Measurements from ENCODE around the gene TOMM7.

TOMM7 gene
- 89.3 reads per million, percentile 80 among the genes with 10 or more reads in this experiment for total RNA-seq

DNA sequence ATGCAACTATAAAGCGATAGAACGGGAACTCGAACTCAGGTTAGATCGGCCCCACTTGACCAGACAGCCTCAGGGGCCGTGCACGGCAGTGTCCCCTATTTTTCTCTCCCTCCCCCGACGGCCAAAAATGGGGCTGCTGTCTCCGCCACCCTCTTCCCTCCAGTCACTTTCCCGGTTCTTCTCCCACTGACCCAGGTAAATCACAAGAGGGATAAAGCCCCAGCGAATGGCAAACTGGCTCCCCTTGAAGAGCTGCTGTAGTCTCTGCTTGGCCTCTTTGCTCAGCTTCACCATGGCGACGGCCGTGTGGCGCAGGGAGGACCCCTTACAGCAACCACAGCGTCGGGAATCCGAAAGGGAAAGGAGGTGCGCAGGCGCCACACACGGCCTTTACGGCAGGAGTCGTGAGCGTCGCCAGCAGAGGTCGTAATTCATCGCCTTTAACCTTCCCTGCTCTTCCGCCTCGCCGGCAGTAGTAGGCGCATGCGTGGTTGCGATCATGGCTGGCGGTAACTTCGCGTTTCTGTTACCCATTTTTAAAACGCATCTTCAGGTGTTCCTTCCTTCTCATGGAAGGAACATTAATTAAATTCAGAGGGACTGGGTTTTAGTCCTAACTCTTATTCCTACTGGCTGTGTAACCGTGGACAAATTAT is at the start of gene TOMM7:
TSS of gene TOMM7 (minus strand) at position 364 of the 656 bp plus-strand sequence. CDS start at position 294, 70 bp downstream.
- peak; percentile 81 for DNase-seq

DNA sequence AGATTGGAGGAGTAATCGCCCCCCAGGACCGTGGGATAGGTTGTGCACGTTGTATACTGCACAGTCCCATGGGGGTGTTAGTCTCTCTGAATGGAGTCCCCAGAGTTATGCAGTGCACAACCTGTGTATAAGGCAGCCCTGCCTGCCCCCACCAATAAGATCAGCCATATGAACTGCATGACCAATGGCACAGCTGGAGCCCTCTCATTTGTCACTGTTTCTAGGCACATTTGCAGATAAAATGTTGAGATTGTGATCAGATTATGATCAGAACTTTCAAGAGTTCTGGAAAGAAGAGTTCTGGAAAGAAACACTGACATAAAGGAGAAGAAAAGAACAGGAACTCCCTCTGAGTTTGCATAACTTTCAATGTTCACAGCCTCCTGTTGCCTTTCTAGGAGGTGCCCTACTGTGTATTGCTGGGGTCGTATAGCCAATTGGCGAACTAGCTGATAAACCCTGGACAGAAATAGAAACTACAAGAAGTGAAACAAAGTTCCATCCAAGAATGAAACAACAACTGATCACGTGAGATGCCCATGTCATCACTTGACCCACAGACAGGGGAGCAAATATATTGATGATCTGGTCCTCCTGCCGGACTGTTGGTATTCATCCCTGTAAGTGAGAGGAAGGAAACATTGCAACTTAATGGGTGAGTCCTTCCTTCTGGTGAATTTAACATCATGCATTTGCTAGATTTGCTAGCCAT is 49.6 kb upstream of the TOMM7 start:
- DNase-seq: no peak

GRCh38 chr7:22871661-22872060 is 49.0 kb upstream of the TOMM7 start:
- no peak for DNase-seq

- DNase-seq: no peak
These were observed 45.9 kb upstream of the TOMM7 start for GRCh38 chr7:22868509-22868908.

DNA sequence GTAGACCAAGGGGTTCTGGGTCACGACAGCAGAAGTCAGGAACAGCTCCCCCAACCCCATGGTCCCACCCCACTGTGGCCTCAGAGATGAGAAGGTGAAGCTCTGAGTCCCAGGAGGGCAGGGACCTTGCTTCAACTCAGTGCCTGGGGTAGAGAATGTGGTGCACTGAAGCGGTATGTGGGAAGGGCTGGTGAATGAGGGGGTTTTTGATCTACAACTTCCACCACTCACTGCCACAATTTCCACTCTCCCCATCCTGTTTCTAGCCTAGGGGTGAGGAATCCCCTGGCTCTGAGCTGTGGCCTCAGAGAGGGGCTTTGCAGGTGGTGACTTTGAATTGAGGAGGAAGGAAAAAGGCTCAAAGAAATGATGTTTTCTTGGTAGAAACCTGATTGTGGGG is 44.9 kb upstream of the TOMM7 start:
- DNase-seq: no peak

DNA sequence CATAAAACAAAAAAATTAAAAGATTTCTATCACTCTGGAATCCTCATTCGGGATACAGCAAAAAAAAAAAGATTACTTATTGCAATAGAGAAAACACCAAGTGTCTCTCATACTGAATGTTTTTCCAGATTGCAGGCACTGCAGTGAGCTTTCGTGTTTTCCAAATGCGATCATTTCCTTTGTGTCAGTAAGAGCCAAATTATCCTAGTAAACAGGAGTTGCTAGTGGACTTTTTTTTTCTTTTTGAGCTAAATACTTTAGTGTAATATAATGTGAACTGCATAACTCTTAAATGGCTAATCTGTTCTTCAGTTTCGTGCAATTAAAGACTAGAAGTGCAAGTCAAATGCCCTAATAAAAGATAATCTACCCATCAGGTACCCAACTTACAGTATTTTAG is 44.4 kb upstream of the TOMM7 start:
- DNase-seq: no peak

DNA sequence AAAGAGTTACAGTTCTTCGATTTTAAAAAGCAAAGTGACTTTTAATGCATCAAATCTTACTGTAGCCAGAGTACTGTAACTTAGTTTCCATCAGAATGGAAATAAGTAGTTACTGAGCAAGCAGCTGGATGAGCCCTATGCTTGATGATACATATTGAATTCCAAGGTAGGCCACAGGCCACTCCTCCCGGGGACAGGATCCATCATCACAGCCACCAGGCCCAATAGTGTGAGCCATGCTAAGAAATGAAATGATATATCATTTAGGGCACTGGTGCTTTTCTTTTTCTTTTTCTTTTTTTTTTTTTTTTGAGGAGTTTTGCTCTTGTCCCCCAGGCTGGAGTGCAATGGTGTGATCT is 42.9 kb upstream of the TOMM7 start:
- DNase-seq: no peak

- no peak for DNase-seq
These were observed 42.4 kb upstream of the TOMM7 start for GRCh38 chr7:22864855-22865601.

DNA sequence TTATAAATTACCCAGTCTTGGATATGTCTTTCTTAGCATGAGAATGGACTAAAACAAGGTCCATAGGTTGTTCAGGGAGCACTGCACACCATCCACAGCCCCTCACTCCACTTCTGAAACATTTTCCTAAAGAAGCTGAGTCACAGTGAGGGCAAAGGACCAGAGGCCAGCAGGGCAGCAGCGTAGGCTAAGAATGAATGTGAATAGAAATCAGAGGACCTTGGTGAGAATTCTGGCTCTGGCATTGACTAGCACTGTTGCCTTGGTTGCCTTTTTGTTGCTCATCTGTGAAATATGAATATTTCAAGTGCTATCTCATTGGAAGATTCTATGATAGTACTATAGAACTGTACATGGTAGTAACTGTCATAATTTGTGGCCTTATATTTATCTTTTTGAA is 41.7 kb upstream of the TOMM7 start:
- DNase-seq: no peak

- no peak for DNase-seq
These were observed 40.7 kb upstream of the TOMM7 start for GRCh38 chr7:22863156-22863899.

- DNase-seq: no peak
These were observed 38.9 kb upstream of the TOMM7 start for GRCh38 chr7:22861576-22861975.

GRCh38 chr7:22860784-22861482 is 38.3 kb upstream of the TOMM7 start:
- no peak for DNase-seq

DNA sequence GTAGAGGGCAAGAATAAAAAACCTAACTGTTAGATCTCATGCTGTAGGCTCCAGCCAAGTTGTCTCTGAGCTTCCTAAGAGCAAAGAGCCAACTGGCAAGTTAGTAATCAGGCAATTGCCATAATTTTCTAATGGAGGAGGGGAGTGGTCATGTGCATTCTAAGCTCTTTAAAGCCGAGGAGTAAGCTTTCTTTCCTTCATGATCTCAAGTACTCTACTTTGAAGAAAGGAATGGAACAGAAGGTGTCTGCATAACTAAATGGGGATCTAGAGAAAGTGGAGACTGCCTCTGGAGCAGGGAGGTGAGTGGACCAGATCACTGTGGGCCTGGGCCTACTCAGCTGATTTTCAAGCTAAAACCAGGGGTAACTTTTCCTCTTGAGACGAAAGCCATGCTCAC is 37.7 kb upstream of the TOMM7 start:
- no peak for DNase-seq

DNA sequence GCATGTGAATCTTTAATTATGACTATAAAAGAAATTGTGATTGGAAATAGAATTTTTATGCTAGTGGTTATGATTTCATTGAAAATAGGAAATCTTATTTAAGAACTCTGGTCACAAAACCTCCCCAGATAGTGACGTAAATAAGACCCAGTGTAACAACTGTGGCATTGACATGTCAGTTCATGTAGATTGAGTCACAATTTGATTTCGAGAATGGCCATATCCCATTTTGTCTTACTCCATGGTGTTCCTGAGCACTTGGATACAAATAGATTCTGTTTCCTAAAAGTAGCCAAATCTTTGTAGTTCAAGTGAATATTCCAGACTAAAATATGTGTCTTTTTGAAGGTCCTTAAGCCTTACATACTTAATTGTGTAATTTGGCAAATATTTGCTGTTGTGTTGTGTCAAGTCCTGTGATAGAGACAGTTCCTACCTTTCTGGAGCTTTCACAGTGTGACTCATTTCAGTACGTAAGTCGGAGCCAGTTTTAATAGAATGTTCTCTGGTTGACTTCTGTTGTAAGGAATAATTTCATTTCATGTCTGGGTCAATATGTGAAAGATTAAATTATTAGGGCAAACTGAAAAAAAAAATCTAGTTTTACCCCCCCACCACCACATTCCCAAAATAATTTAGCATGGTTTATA is 37.1 kb upstream of the TOMM7 start:
- no peak for DNase-seq

DNA sequence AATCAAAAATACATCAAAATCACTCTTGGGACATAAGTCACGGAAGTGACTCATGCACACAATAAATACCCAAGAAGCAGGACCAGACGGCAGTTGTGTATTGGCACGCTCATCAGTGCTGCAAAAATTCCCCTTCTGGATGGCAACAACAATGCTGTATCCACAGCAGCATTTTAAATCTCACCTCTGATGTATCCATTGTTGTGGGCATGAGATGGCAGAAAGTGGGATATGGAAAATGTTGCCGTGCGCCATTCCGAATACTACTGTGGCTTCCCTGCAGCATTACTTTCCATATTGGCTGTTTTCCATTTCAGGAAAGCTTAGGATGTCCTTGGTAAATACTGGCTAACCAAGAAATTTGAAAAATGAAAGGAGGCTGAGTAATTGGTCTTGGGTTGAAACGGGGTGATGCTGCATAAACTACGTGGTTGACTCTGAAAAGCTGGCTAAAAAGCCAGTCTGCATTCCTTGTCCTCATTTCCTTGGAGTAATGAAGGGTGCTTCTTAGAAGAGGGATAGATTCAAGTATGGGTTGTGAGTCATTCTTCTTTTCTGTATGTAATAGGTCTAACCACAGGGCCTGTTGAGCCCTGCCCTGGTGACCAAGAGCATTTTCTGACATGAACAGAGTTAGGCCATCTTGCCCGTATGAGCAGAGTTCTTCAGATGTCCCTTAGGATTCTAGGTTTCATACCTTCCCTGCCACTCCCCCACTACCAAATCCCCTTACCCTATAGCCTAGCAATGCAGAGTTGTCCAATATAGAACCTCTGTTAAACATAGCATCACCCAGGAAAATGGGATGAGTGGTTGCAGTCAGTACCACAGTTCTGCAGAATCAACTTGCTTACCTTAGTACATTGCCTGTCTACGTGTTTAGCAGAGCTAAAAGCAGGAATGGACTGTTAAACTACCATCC is 36.3 kb upstream of the TOMM7 start:
- DNase-seq: no peak

DNA sequence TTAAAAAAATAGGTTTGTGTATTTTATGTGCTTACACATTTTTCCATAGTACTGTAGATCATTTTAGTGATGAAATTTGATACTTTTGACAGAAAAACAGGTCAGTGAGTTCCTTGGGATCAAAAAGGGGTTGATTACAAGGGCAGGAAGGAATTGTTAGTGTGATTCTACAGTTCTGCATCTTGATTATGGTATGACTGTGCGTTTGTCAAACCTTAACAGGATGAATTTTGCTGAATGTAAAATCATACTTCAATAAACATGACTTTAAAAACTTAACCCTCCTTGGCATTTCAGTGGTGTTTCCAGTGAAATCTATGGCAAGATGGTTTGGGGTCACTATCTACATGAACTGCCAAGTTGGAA is 35.6 kb upstream of the TOMM7 start:
- DNase-seq: no peak

DNA sequence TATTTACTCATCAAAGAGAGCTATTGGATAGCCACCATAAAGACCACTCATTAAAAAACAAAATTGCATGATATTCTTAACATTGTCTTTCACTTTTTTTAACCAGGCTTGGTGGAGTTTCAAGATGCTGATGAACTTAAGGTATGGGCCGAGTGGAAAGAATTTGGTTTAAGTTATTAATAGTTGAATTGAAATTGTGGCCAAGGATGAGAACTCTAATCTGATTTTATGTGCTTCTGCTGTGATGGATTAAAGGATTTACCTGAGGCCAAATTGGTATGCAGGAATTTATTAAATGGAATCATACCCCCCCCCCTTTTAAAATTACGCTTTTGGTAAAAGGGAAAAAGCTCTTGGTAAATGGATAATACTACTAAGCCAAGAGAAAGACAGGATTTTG is 33.8 kb upstream of the TOMM7 start:
- no peak for DNase-seq

DNA sequence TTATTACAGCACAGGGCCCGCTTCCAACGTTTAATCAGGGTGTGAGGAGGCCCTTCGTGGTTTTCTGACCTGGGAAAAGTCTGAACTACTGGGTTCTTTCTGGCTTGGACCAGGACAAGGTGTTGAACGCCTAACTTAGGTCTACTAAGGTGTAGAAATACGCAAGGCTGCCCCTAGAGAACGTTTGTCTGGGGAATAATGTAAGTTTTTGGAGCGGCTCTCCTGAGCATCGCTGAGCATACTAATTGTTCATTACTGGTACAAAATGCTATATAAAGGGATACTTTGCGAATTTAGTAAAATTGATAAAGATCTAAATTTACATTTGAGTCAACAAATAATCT is 32.4 kb upstream of the TOMM7 start:
- no peak for DNase-seq

GRCh38 chr7:22854158-22855048 is 31.8 kb upstream of the TOMM7 start:
- DNase-seq: peak; percentile 71

DNA sequence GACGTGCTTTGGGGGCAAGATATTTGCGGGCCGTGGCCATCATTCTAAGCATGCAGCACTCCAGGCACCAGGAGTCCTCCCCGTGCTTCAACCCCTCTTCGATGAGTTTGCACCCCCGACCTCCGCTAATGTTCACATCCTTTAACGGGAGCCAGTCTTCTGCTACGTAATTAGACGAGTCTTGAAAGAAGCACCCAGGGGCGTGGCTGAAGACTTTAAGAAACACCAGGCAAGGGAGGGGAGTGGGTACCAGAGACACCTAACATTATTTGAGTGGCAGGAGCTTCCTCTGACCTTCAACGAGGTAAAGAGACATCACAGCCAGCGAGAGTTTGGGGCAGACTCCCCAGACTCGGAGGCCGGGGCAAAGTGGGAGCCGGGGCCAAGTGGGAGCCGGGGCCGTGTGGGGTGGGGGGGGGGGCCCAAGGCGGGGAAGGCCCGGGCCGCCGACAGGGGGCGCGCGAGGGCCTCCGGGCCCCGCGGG is 31.1 kb upstream of the TOMM7 start:
- no peak for DNase-seq

Measured in effector CD4-positive, alpha-beta T cell (primary cell).